Activated CD4-positive, alpha-beta T cell treated with anti-CD3 and anti-CD28 coated beads, Interleukin-2, amount 10 ng/mL, durations not matched to agents 7 days and 5 days (primary cell): ENCODE results near the gene XXYLT1. TPM values are rescaled to one million over a fixed set of nuclear protein-coding genes. Genes with fewer than 3 reads are reported as not detected.
"Not testable (repeated sequence)": the region's sequence is repeated elsewhere in the genome, so short reads cannot be mapped to it uniquely, and the experiment has no call there.

Experiments used
- CTCF ChIA-PET: fragments of 350-600 bp; sonication (Branson Sonifier 250); formaldehyde crosslinking; loops from one replicate; lab custom pipeline; 2021; ENCODE audit warnings: antibody characterized with exemption; lab: Charles Lee
- POLR2A ChIA-PET: fragments of 350-600 bp; sonication (Branson Sonifier 250); formaldehyde crosslinking; loops from one replicate; lab custom pipeline; 2021; ENCODE audit warnings: antibody characterized with exemption; lab: Charles Lee
- DNase-seq: peaks from one replicate; pipeline ENCODE4 v3.0.0-alpha.2; 2020
- H3K27ac Mint-ChIP-seq: one replicate; pipeline ENCODE4 v1.8.0; 2021; ENCODE audit warnings: mild to moderate bottlenecking, moderate library complexity, mixed read lengths
- H3K27me3 Mint-ChIP-seq: one replicate; pipeline ENCODE4 v1.8.0; 2021; ENCODE audit warnings: mixed read lengths
- H3K36me3 Mint-ChIP-seq: one replicate; pipeline ENCODE4 v1.8.0; 2021; ENCODE audit warnings: low read depth, mixed read lengths
- H3K4me1 Mint-ChIP-seq: one replicate; pipeline ENCODE4 v1.8.0; 2021; ENCODE audit warnings: mixed read lengths
- H3K4me3 Mint-ChIP-seq: one replicate; pipeline ENCODE4 v1.8.0; 2021; ENCODE audit warnings: mild to moderate bottlenecking, moderate library complexity, mixed read lengths
- H3K9me3 Mint-ChIP-seq: one replicate; pipeline ENCODE4 v1.8.0; 2021; ENCODE audit warnings: mixed read lengths
- total RNA-seq, 2 experiments: library from RNA; stranded (reverse); gene quantifications; one replicate each; pipeline ENCODE4 v1.2.3, GENCODE V29; 2021

The XXYLT1 gene
- total RNA-seq, 2 experiments from 2014 or later = 7.7 to 7.8 TPM

- POLR2A ChIA-PET = no interaction called here
- Mint-ChIP-seq H3K4me1 (peaks cover 9% of the 10 kb centered on the region), H3K27me3 (peaks cover 18% of the 10 kb centered on the region), H3K9me3 (peaks cover 6% of the 10 kb centered on the region), H3K4me3 (no peak overlapping the region), H3K36me3 (no peaks in the 10 kb centered on the region), H3K27ac (no peak overlapping the region)
- CTCF ChIA-PET = no interaction called here
- no peak for DNase-seq
Measured at GRCh38 chr3:195230244-195230643, 40.7 kb downstream of the XXYLT1 start.

GRCh38 chr3:195228886-195229285 lies 42.1 kb downstream of the XXYLT1 start:
- H3K9me3 Mint-ChIP-seq, H3K27ac Mint-ChIP-seq, DNase-seq, H3K4me1 Mint-ChIP-seq, POLR2A ChIA-PET, H3K36me3 Mint-ChIP-seq, CTCF ChIA-PET, H3K4me3 Mint-ChIP-seq: not testable (repeated sequence)
- peaks cover 18% of the 10 kb centered on the region for H3K27me3 Mint-ChIP-seq

DNA sequence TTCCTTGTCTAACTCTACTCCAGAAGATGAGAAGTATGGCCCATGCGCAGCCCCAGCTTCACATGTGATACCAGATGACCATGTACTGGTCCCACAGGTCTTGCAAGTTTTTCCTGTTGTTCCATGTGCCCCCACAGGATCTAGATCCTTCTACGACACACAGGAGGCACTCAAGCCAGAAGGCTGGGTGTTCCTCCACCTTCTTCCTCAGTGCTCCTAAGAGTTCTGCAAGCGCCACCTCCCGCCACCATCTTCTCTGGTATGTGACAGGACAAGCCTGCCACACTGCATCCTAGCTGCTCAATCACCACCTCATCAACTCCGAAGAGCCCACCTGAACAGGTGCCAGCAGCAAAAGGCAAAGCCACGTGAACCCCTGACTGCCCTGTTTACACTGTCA lies 43.1 kb downstream of the XXYLT1 start:
- Mint-ChIP-seq H3K4me1 (peaks cover 9% of the 10 kb centered on the region), H3K4me3 (no peak overlapping the region), H3K36me3 (no peaks in the 10 kb centered on the region), H3K27ac (no peak overlapping the region), H3K27me3 (peaks cover 18% of the 10 kb centered on the region), H3K9me3 (peaks cover 6% of the 10 kb centered on the region)
- ChIA-PET CTCF (interaction anchor here (0.6 to 1.6 kb wide), 2 partner anchors 42 to 60 kb away, joined by 3 to 6 read pairs; no protein-coding TSS in a partner anchor), POLR2A (no interaction called here)
- DNase-seq = no peak

- no peaks in the 10 kb centered on the region for H3K36me3 Mint-ChIP-seq
- peaks cover 9% of the 10 kb centered on the region for H3K4me1 Mint-ChIP-seq
- POLR2A ChIA-PET = no interaction called here
- H3K27ac Mint-ChIP-seq = peak overlapping the region; percentile 37
- H3K27me3 Mint-ChIP-seq = peaks cover 13% of the 10 kb centered on the region
- H3K9me3 Mint-ChIP-seq = peaks cover 4% of the 10 kb centered on the region
- DNase-seq = no peak
- no peak overlapping the region for H3K4me3 Mint-ChIP-seq
- CTCF ChIA-PET = interaction anchor here (0.6 to 1.6 kb wide), 2 partner anchors 43 to 51 kb away, joined by 3 to 6 read pairs; no protein-coding TSS in a partner anchor
Measured at GRCh38 chr3:195226900-195227447, 44.0 kb downstream of the XXYLT1 start.

- no peak overlapping the region for H3K4me3 Mint-ChIP-seq
- no peaks in the 10 kb centered on the region for H3K36me3 Mint-ChIP-seq
- no peak for DNase-seq
- H3K4me1 Mint-ChIP-seq = peaks cover 9% of the 10 kb centered on the region
- peaks cover 2% of the 10 kb centered on the region for H3K9me3 Mint-ChIP-seq
- POLR2A ChIA-PET = no interaction called here
- CTCF ChIA-PET = interaction anchor here (0.6 to 1.6 kb wide), 2 partner anchors 16 to 44 kb away, joined by 3 to 6 read pairs; no protein-coding TSS in a partner anchor
- H3K27ac Mint-ChIP-seq = peak overlapping the region; percentile 37
- peaks cover 11% of the 10 kb centered on the region for H3K27me3 Mint-ChIP-seq
Measured at GRCh38 chr3:195226445-195226844, 44.5 kb downstream of the XXYLT1 start.

DNA sequence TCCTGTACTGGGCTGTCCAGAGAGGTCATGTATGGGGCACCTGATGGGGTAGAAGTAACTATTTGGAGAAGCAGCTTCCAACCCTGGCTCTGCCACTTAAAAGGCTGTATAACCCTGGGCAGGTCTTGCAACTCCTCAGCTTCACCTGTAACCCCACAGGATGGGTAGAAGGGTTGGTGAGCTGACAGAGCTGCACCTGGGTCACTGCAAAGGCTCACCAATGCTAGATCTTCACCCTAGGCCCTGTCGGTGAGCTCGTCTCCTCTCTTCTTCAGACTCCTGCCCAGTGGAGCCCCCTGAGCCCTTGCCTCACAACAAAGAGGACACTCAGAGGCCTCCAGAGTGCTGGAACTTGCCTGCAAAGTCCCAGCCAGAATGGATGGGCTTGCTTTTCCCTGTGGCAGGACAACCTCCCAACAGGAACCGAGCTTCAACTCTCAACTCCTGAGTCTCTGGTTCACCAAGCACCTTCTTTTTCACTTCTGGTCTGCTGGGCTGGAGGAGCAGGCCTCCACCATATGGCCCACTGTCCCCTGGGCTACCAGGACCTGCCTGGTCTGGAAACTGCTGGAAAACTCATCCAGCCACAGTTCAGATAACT lies 45.9 kb downstream of the XXYLT1 start:
- no peak overlapping the region for H3K4me3 Mint-ChIP-seq
- peaks cover 2% of the 10 kb centered on the region for H3K36me3 Mint-ChIP-seq
- H3K27me3 Mint-ChIP-seq = no peaks in the 10 kb centered on the region
- DNase-seq = no peak
- ChIA-PET POLR2A (no interaction called here), CTCF (no interaction called here)
- peaks cover 9% of the 10 kb centered on the region for H3K4me1 Mint-ChIP-seq
- no peak overlapping the region for H3K27ac Mint-ChIP-seq
- no peaks in the 10 kb centered on the region for H3K9me3 Mint-ChIP-seq

GRCh38 chr3:195224156-195224979 lies 46.6 kb downstream of the XXYLT1 start:
- Mint-ChIP-seq H3K27me3 (no peaks in the 10 kb centered on the region), H3K4me1 (peaks cover 9% of the 10 kb centered on the region), H3K4me3 (no peak overlapping the region), H3K9me3 (no peaks in the 10 kb centered on the region), H3K27ac (no peak overlapping the region), H3K36me3 (peaks cover 2% of the 10 kb centered on the region)
- ChIA-PET CTCF (no interaction called here), POLR2A (no interaction called here)
- no peak for DNase-seq

DNA sequence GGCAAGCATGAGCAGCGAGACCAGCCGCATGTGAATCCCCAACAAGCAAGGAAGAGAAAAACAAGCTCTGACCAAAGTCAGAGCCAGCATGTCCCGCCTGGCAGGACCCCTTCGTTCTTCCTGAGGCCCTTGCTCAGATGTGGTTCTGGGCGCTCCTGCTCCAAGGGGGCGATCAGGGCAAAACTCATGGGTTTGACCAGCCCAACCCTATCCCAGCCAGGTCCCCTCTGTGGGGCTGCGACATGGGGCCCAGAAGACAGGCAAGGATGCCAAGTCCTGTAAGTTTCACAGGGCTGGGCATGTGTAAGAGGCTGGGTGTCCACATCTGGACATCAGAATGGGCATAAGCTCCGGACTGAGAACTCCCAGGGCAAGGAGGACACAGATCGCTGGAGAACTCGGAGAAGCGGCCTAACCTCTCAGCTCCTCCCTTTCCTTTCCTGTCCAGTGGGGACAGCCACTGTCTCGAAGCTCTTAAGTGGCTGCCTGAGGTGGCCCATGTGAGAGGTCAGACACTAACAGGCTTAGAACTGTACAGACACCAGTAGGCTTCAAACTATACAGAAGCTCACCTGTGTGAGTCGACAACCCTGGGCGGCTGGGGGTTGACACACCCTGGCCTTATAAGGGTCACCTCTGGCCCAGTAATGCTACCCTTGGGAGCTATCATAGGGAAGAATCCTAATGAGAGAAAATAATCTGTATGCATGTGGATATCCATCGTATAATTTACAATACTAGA lies 48.9 kb downstream of the XXYLT1 start:
- peaks cover 3% of the 10 kb centered on the region for H3K9me3 Mint-ChIP-seq
- no peak overlapping the region for H3K27ac Mint-ChIP-seq
- H3K4me3 Mint-ChIP-seq = no peak overlapping the region
- CTCF ChIA-PET = interaction anchor here (0.9 to 1.2 kb wide), 2 partner anchors 36 to 49 kb away, joined by 3 to 5 read pairs; partner anchors contain the start of gene XXYLT1
- peaks cover 5% of the 10 kb centered on the region for H3K36me3 Mint-ChIP-seq
- no peak for DNase-seq
- POLR2A ChIA-PET = no interaction called here
- H3K27me3 Mint-ChIP-seq = no peaks in the 10 kb centered on the region
- peaks cover 7% of the 10 kb centered on the region for H3K4me1 Mint-ChIP-seq

- no peaks in the 10 kb centered on the region for H3K27me3 Mint-ChIP-seq
- no peak overlapping the region for H3K4me3 Mint-ChIP-seq
- ChIA-PET POLR2A (no interaction called here), CTCF (no interaction called here)
- H3K27ac Mint-ChIP-seq = no peak overlapping the region
- H3K9me3 Mint-ChIP-seq = peaks cover 3% of the 10 kb centered on the region
- DNase-seq = no peak
- no peaks in the 10 kb centered on the region for H3K4me1 Mint-ChIP-seq
- H3K36me3 Mint-ChIP-seq = peaks cover 5% of the 10 kb centered on the region
Measured at GRCh38 chr3:195221015-195221853, 49.7 kb downstream of the XXYLT1 start.

GRCh38 chr3:195219351-195220230 lies 51.4 kb downstream of the XXYLT1 start:
- Mint-ChIP-seq H3K27me3 (no peaks in the 10 kb centered on the region), H3K4me1 (no peaks in the 10 kb centered on the region), H3K27ac (no peak overlapping the region), H3K9me3 (peaks cover 5% of the 10 kb centered on the region), H3K36me3 (peaks cover 5% of the 10 kb centered on the region), H3K4me3 (no peak overlapping the region)
- ChIA-PET CTCF (no interaction called here), POLR2A (no interaction called here)
- no peak for DNase-seq

GRCh38 chr3:195218331-195218730 lies 52.6 kb downstream of the XXYLT1 start:
- DNase-seq, CTCF ChIA-PET, POLR2A ChIA-PET, H3K4me3 Mint-ChIP-seq, H3K9me3 Mint-ChIP-seq, H3K27me3 Mint-ChIP-seq, H3K27ac Mint-ChIP-seq, H3K36me3 Mint-ChIP-seq, H3K4me1 Mint-ChIP-seq: not testable (repeated sequence)
